GM08714 (cell line): ENCODE measurements around the gene MAK.
"Not testable (repeated sequence)": the region's sequence is repeated elsewhere in the genome, so short reads cannot be mapped to it uniquely, and the experiment has no call there.

Source experiments
- H3K4me3 ChIP-seq: fragments of 200-500 bp; sonication (Bioruptor generic); 2 replicates; pipeline ENCODE4 v1.5.1; 2014; ENCODE audit warnings: mild to moderate bottlenecking, low read length, inconsistent platforms
- ZNF274 ChIP-seq: IDR thresholded peaks from 2 replicates; pipeline ENCODE4 v1.6.1; 2012; ENCODE audit warnings: mild to moderate bottlenecking, low read depth, low read length

The MAK gene

DNA sequence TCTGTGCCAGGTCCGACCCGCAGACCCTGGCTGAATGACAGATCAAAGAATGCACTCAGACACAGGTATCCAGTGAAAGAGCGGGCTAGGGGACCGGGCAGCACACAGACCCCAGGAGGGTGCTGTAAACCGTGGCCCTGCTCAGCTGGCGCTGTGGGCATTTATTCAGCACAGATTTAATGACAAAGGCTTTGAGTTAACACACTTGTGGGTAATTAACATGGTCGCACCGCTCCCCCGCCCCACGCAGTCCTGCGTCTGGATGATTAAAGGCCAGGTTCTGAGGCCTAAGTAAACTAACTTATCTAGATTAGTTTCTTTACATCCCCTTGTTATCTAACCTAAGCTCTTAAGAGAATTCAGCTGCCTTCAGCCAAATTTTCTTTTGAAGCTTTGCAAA lies 3.5 kb downstream of the MAK start:
- H3K4me3 ChIP-seq = no peak overlapping the region
- no peak for TF ChIP-seq ZNF274

DNA sequence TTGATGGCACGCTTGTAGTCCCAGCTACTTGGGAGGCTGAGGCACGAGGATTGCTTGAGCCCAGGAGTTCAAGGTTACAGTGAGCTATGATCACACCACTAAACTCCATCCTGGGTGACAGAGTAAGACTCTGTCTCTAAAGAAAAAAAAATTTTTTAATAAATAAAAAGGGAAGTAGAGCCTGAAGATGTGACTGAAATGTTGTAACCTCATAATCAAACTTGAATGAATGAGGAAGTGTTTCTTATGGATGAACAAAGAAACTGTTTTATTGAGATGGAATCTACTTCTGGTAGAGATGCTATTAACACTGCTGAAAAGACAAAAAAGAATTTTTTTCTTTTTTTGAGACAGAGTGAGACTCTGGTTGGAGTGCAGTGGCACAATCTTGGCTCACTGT lies 6.7 kb downstream of the MAK start:
- no peak overlapping the region for H3K4me3 ChIP-seq
- TF ChIP-seq ZNF274 = no peak

DNA sequence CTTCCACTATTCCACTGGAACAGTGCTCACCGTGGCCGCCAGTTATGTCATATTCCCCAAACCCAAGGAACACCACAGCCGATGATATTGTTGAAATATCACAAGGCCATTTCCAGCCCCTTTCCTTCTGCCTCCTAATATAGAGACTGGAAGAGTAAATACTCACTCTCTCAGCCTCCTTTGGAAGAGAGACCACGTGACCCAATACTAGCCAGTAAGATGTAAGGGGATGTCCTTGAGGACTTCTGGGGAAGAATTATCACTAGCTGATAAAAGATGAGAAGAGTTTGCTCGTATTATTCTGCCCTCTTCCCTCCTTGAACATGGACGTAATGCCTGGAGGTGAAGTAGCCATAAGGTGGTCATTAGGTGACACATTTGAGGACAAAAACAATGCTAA lies 13.5 kb downstream of the MAK start:
- H3K4me3 ChIP-seq = no peak overlapping the region
- no peak for TF ChIP-seq ZNF274

DNA sequence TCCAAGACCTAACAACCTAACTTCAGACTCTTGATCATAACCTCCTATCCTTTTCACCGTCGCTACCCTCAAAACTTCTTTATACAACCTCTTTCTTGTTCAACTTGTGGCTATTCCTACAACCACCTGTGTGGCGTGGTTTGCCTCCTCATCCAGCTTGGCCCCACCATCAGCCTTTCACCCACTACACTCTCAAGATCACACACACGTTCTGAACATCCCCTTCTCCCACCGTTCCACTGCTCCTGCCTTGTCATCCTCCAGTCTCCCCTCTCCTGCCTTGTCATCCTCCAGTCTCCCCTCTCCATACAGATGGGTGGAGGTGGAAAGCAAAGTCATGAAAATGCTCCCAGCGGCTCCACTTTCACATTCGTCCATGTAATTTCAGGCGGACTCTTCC lies 14.0 kb downstream of the MAK start:
- H3K4me3 ChIP-seq = no peak overlapping the region
- no peak for TF ChIP-seq ZNF274

DNA sequence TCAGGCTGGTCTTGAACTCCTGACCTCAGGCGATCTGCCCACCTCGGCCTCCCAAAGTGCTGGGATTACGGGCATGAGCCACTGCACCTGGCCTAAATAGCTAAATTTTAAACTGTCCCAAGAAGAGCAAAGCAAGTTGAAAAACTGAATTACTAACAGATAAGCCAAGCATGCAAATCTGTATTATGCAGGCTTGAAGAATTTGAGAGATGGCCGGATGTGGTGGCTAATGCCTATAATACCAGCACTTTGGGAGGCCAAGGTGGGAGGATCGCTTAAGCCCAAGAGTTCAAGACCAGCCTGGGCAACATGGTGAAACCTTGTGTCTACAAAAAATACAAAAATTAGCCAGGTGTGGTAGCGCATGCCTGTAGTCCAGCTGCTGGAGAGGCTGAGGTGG lies 24.2 kb downstream of the MAK start:
- H3K4me3 ChIP-seq = not testable (repeated sequence)

DNA sequence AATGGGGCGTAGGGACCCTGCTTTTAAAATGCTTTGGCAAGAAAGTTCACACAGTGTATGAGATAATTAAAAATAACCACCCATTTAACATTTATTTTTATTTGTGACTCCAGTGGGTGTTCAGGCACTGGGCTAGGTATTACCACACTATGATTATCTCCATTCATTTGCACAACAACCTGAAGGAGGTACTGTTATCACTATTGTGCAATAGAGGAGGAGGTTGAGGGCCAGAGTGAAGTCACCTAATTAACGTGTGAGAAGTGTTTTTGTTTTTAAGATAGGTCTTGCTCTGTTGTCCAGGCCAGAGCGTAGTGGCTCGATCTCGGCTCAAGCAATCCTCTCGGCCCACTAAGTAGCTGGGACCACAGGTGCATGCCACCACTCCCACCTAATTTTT lies 29.2 kb downstream of the MAK start:
- no peak overlapping the region for H3K4me3 ChIP-seq
- TF ChIP-seq ZNF274 = no peak

DNA sequence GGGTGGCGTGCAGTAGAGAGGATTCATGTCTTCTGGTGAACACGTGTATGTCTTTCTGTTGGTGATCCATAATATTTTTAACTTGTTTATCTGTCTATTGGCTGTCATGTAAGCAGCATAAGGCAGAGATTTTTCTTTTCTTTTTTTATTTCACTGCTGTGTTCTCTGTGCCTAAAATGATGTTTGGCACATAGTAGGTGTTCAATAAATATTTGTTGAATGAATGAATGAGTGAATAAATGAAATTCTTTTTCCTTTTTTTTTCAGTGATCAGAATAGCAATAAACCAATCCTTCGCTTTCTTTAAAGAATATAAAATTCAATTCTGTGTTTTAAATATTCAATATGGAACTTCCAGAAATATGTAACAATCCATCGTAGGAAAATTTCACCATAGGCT lies 30.0 kb downstream of the MAK start:
- no peak for TF ChIP-seq ZNF274
- H3K4me3 ChIP-seq = no peak overlapping the region

DNA sequence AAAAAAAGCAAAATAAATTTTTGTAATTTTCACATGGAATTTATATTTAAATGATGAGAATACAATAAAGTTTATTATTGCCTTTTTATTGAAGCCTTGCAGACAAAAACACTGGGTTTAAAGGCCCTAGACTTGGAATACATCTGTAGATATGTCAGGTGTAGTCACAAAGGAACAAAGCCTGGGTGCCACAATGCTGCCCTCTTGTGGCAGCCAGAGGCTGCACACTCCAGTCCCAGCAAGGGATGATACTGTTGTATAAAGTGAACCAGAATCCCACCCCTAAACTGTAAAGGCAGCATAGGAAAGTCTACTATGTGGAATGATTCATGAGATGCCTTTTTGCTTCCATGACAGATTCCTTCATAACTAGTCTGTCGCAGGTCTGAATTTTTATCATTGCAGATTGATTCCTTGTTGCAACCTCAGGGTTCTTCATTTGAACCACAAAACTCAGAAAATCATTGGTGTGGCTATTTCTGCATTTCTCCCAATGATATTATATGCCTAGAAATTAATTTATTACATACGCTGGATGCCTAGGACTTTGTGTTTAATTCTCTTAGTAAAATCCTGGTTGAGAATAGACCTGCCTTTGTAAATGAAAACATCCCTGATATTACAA lies 37.0 kb downstream of the MAK start:
- TF ChIP-seq ZNF274 = no peak
- no peak overlapping the region for H3K4me3 ChIP-seq

DNA sequence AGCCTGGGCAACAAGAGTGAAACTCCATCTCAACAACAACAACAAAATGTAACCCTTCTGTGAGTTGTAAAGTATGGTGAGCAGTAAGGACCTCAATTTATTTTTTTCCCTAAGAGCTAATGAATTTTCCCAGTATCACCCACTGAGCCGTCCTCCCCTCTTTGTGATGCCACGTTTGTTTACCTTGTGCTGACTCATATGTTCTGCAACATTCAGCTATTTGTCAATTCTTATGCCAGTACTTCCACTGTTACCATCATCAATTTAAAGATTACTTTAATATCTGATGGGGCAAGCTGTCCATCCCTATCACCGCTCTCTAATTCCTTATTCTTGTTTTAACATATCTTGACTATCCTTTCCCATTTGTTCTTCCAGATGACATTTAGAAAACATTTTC lies 37.5 kb downstream of the MAK start:
- H3K4me3 ChIP-seq = no peak overlapping the region
- TF ChIP-seq ZNF274 = no peak

DNA sequence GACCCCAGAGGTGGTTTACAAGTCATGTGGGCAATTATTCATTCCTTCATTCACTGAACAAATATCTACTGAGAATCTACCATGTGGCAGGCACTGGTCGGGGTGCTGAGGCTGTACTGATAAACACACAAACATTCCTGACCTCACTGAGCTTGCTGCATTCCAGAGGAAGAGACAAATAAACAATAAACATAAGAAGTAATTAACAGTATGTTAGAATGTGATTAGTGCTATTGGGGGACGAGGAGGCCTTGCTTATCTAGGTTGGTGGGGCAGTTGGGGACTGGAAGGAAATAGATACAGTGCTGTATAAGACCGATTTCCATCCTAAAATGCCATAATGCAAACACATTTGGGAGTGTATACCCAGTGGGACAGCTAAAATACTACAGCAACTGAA lies 44.1 kb downstream of the MAK start:
- no peak overlapping the region for H3K4me3 ChIP-seq
- no peak for TF ChIP-seq ZNF274

DNA sequence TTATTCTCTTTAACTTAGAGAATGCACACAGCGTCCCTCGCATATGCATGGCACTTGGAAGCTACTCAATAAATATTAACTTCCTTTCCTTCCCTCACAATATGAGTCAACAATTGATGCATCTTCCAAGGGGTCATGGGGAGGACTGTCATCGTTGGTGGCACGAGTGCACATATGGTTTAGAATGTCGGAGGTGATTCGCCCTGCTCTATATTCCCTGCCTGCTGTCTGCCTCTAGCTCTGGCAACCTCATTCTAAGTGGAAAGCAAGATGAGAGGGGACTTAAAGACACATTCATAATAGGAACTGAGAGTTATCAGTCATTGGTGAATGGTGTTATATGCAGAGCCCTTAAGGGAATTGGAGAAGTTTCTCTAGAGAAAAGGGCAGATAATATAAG lies 44.6 kb downstream of the MAK start:
- no peak overlapping the region for H3K4me3 ChIP-seq
- TF ChIP-seq ZNF274 = no peak

DNA sequence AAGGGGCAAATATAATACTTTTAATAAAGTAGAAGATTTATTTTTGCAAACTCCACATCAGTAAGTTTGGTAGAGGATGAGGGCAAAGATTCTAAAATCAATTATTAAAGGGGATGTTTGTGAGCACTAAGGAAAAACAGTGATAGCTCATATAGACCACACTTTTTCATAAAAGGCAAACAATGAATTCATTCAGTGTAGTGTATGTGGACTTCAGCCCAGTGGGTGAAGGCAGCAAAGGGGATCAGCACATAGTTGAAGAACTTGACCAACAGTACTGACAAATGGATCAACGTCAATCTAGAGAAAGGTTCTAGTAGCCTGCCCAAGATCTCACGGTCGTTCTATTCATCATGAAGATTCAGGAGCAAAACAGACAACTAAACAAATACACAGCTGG lies 45.3 kb downstream of the MAK start:
- H3K4me3 ChIP-seq = no peak overlapping the region
- TF ChIP-seq ZNF274 = no peak

DNA sequence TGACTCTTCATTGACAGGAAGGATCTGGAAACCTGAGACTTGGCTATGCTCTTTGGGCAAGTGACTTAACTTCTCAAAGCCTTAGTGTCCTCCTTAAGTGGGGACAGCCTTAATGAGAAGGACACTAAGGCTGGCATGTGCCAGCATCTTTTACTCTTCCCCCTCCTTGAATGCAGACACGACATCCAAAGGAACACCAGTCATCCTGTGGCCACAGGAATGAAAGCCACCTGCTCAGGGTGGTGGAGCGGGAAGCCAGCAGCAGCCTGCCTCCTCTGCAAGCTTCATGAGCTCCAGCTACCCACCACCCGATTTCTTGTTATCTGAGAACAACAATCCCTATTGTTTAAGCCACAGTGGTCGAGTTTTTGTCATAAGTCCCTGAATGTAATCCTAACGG lies 46.2 kb downstream of the MAK start:
- TF ChIP-seq ZNF274 = no peak
- no peak overlapping the region for H3K4me3 ChIP-seq

DNA sequence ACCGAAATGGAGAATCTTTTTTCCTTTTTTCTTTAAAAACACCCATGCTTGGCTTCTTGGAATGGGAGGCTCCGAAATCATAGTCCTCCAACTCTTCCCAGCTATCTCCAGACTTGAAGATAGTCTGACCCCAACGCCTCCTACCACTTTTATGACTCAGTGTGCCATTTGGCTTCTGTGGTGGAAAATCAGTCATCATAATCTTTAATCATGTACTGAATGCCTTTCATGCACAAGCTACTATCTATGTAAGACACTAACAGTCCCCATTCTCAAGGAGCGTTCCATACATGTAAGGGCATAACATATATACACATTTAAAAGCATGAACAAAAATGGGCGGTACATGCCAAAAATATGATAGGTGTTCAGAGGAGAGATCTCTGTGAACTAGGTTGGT lies 46.7 kb downstream of the MAK start:
- no peak for TF ChIP-seq ZNF274
- no peak overlapping the region for H3K4me3 ChIP-seq

DNA sequence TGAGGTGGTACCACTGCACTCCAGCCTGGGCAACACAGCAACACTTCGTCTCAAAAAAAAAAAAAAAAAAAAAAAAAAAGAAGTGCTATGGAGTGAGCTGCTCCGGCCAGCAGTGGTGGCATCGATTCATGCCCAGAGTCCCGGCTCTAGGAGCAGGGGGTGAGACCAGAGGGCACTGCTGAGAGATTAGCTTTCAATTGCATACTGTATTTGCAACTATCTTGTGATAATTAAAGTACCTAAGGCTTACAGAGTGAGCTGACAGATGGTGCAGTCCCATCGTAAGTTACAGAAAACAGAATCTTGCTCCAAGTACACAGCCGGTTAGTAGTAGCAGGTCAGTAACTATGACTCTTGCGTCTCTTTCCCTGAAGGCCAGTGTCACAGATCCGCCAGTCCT lies 59.3 kb downstream of the MAK start:
- H3K4me3 ChIP-seq = no peak overlapping the region
- TF ChIP-seq ZNF274 = no peak

DNA sequence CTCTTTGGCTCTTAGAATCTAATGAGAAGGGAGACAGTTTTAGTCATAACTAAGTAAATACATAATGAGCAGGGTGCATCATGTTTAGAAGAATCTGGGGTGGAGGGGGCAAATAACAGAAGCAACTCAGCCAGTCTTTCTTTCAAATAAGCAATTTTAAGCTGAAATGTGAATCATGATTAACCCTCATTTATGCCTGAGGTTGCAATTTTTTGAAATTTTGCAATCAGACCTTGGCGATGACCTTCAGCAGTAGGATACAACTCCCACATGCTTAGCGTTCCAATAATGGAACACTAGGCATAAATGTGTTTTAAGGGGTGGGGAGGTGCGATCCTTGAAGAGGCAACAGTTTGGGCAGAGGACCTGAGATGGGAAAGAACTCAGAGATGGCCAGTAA lies 60.1 kb downstream of the MAK start:
- TF ChIP-seq ZNF274 = no peak
- no peak overlapping the region for H3K4me3 ChIP-seq
